ENCODE data around the gene VSTM2L.

VSTM2L gene

GRCh38 chr20:37969949-37970855 lies 67.3 kb downstream of the VSTM2L start:
- no peak for DNase-seq (ENCODE audit: low spot score)

DNA sequence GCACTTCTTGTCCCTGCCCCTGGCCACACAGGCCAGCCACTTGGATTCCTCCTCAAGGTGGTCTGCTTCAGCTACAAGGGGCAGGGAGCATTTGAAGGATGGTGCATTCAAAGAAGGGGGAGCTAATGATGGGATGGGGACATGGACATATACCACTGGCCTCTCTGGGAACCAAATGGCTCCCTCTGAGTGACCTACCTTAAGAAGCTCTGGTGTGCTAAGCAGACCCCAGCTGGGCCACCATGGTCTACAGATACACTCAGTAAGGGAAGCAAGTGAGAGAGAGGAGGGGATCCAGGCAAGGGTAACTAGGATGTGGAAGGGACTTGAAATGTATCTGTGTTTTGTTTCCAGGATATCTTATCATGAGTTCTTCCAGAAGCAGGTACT lies 67.9 kb downstream of the VSTM2L start:
- no peak for DNase-seq (ENCODE audit: low spot score)

DNA sequence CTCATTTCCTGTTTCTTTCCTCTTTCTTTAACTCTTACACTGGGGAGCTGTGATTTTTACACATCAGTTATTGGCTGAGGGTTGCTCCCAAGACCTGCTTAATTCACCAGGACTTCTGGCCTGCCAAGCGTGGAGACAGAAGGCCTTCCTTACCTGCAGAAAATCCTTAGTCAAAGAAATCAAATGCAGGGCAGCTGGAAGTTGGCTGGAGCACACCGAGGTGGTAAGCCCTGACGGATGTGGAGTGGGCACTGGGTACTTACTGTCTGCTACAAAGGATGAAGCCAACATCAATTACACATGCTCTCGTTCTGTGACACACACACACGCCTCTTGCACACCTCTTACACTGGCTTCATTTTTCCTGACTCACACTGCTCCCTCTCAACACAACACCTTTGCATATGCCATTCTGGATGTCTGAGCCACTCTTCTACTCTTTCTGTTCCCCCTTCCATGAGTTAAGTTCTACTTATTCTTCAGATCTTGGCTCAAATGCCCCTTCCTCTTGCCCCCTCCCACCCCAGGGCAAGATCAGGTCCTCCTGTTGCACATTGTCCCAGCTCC lies 68.7 kb downstream of the VSTM2L start:
- no peak for DNase-seq (ENCODE audit: low spot score)

GRCh38 chr20:37972256-37973058 lies 69.5 kb downstream of the VSTM2L start:
- no peak for DNase-seq (ENCODE audit: low spot score)

DNA sequence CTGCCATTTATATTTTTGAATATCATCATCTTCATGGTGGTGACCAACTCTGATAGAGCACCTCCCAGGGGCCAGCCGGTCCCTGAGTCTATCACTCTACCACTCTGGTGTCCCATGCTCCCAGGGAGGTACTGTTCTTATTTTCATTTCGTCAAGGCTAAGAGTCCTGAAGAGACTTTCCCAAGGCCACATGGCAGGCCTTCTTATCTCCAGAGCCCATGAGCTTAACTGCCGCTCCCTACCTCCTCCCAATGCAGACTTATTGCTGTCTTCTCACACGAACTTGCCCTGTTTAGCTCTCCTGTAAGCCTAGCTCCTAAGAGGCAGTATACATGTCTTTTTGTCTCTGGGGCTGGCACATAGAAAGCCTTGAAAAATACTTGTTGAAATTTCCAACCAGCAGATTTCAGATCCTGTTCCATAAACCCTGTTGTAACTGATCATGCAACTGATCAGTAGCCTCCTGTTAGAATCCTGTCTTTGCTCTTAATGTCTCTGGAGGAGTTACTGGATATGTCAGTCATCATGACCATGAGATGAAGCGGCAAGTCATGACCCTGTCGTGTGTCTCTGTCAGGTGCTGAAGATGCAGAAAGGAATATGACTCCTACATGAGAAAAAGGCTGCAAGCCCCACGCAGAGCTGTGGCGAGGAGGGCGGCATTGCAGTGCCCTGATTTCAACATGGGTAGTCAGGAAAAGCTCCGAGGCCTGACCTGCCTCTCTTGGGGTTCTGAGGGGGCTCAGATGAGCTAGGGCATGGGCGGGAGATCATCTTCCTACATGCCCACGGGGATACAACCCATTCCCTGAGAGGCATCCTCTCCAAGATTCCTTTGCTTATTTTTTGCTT lies 70.4 kb downstream of the VSTM2L start:
- no peak for DNase-seq (ENCODE audit: low spot score)

DNA sequence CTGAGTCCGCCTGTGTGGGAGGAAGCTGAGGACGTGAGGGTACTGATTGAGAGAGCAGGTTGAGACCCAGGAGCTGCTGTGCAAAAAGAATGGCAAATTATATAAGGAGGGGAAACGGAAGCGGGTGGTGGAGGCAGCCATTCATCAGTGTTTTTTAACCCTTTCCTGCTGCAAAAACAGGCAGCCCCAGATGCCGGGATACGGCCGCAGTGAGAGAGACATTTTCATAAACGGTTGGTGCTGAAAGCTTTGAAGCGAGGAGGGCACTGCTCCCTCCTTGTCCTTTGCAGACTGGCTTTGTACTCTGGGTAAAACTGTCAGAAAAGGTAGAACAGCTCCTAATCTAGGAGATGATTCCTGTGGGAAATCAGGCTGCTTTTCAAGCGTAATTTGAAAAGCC lies 74.0 kb downstream of the VSTM2L start:
- no peak for DNase-seq (ENCODE audit: low spot score)

DNA sequence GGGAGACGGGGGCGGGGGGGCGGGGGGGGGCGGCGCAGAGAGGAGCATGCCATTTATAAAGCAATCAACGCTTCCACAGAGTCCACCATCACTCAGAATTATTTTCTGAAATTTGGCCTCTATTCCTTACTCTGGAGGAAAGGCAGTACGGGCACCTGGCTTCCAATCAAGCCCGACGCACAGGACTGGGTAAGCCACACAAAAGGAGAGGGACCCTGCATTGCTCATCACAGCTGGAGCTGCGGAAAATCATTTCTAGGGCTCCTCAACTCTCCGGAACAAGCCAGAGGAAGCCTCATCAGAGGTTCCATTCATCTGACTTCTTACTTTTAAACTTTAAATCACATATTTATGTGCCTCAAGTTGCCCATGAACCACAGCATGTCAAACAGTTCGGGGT lies 74.4 kb downstream of the VSTM2L start:
- no peak for DNase-seq (ENCODE audit: low spot score)

DNA sequence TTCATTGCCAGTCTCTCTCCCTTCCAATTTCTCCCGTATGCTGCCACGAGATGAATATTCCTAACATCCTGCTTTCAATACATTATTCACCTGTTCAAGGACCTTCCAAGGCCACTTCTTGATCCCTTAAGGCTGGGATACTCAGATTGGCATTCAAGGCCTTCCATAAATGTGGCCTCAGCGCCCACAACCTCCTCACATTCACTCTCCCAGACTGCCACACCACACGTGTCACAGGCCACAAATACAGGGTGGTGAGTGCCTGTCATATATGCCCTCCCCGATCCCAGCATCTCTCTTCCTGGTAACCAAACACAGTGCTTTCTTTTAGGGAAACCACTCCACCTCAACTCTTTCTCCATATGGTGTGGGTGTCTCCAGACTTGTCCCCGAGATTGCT lies 74.9 kb downstream of the VSTM2L start:
- DNase-seq (ENCODE audit: low spot score) = no peak

DNA sequence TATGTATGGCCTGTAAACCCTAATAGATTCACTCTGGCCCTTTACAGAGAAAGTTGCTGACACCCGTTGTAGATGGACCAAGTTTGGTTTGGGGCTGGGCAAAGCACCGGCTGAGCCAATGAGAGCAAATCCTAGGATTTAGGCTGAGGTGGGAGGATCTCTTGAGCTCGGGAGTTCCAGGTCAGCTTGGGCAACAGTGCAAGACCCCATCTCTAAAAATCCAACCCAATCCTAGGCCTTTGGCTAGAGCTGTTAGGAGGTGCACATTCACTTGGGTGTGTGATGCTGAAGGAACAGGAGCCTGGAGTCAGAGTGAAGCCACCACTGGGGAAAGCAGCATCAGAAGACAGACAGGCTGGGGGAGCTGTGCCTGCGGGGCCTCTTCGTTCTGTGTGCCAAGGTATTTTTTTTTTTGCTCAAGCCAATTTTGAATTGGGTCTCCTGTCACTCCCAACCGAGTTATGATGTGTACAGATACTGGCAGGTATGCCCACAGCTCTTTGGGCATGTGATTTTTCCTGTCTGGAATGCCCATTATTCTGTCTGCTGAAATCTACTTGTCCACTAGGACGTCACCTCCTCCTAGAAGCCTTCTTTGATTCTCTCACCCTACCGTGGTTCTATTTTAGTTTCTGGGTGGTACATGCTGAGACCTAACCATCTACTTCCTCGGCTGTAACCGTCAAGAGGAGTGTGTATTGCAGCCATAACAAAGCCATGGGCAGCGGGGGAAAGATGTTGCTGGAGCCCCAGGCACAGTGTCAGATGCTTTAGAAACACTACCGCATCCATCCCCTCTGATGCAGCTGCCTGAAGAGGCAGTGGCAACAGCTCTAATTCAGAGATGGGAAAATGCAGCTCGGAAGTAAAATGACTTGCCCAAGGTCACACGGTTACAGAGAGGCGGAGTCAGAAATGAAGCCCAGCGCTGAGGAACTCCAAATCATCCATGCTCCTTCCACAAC lies 76.4 kb downstream of the VSTM2L start:
- no peak for DNase-seq (ENCODE audit: low spot score)

DNA sequence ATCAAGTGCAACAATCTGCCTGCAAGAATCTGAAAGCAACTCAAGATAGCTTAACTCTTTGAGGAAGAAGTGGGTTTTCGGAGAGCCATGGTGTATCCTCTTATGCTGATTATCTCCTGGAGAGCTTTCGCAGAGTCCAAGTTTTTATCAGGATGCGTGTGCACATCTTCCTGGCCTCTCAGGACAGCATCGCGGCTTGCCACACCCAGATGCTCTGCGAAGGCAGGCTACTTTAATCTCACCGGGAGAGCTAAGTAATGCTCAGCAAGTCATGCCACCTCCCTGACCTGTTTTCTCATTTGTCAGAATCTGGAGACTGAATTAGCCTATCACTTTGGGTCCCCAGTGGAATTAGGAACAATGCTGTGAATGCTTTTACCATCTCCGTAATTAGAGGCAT lies 77.5 kb downstream of the VSTM2L start:
- no peak for DNase-seq (ENCODE audit: low spot score)

GRCh38 chr20:37980876-37981275 lies 77.9 kb downstream of the VSTM2L start:
- no peak for DNase-seq (ENCODE audit: low spot score)

- DNase-seq (ENCODE audit: low spot score) = no peak
These were observed 78.6 kb downstream of the VSTM2L start for GRCh38 chr20:37981568-37981967.

- no peak for DNase-seq (ENCODE audit: low spot score)
These were observed 80.4 kb downstream of the VSTM2L start for GRCh38 chr20:37983286-37983685.

GRCh38 chr20:37984018-37984785 lies 81.3 kb downstream of the VSTM2L start:
- no peak for DNase-seq (ENCODE audit: low spot score)

- DNase-seq (ENCODE audit: low spot score) = no peak
These were observed 83.3 kb downstream of the VSTM2L start for GRCh38 chr20:37986044-37986858.

DNA sequence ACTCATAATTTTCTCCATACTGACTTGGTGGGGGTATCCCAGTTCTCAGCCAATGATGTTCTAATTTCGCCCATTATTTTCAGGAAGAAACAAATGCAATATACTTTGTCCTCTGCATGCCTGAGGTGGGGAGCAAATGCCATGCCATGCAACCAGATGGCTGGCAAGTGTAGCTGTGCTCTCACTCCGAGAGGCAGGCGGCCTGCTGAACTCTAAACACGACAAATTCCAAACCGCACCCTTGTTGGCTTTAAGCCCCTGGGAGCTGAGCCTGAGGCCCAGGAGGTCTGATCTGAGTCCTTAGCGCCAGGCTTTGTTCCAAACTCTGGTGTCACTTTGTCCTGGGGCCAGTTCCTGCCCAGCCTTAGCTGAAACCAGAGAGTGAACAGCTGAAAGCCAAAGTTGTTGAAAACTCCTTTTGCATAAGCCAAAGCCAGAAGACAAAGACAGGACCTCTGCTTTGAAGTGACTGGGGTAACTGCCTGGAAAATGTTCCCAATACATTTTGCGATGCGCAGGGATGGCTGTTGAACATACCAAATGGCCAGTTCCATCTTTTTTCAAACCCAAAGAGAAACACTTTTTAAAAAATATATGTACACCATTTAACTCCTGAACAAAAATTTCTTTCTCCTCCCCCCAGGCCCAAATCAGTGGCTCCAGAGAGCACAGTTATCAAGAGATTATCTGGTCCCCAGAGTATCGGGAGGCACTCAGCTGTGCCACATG lies 84.1 kb downstream of the VSTM2L start:
- no peak for DNase-seq (ENCODE audit: low spot score)

DNA sequence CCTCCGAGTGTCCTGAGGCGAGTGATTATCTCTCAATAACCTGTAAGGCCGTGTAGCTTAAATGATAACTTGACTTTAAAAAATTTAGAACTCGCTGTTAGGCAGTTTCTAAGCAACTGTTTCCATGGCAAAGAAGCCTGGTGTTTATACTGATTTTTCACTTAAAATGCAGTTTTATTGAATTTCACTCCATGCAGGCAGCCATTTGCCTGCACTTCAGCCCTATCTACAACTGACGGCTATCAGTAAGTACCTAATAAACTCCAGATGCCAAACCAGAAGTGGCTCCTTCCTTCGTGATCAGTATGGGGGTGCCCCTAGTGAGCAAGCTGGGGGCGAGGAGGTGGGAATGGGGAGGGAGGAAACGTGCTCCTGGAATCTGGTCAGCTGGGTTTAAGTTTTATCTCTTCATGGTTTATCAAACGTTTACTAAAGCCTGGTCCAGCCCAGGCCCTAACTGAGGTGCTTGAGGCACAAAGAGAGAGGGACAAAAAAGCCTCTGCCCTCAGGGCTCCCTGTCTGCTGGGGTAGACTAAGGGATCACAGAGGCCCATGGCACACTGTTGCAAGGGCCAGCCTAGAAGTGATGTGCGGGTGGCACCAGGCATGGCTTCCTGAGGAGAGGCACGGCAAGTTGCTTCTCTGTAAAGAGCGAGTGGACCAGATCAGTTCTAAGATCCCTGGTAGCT lies 84.8 kb downstream of the VSTM2L start:
- DNase-seq (ENCODE audit: low spot score) = no peak
